Endothelial cell of umbilical vein (primary cell): ENCODE data around the gene ATXN1. TPM values are rescaled to one million over a fixed set of nuclear protein-coding genes. Genes with fewer than 3 reads are reported as not detected.

Experiments
- BruUV-seq: library from RNA; stranded (reverse); fragments of 400-500 nt; replicated peaks from 2 replicates; lab custom pipeline; 2021; lab: Mats Ljungman, UMichigan
- CTCF ChIA-PET: fragments of 300-600, 350-600 bp; sonication (Branson Sonifier 250); formaldehyde crosslinking; loops from one replicate; lab custom pipeline; 2021; ENCODE audit warnings: antibody characterized with exemption, inconsistent platforms; lab: Charles Lee
- POLR2A ChIA-PET: fragments of 300-600, 350-600 bp; sonication (Branson Sonifier 250); formaldehyde crosslinking; loops from one replicate; lab custom pipeline; 2021; ENCODE audit warnings: antibody characterized with exemption, inconsistent platforms; lab: Charles Lee
- DNase-seq: peaks from one replicate; pipeline ENCODE4 v3.0.0-alpha.2; 2011; ENCODE audit warnings: low read depth, low spot score
- FAIRE-seq: peaks from 2 replicates; lab custom pipeline; 2011; peaks lifted over from hg19 to GRCh38; lab: Jason Lieb, UNC
- H2AFZ ChIP-seq: 2 replicates; pipeline ENCODE4 v1.6.0; 2012; ENCODE audit warnings: low read depth, low read length, control low read depth, inconsistent platforms
- H3K27ac ChIP-seq: 2 replicates; pipeline ENCODE4 v1.5.1; 2011; ENCODE audit warnings: low read depth, mild to moderate bottlenecking, control low read depth, low read length, moderate library complexity; ENCODE audit not compliant: insufficient read depth
- H3K27me3 ChIP-seq, 2 experiments: 2 replicates each; pipeline versions ENCODE4 v1.6.0 to v1.6.1; 2011; ENCODE audit warnings: low read length in 2 of 2, mixed read lengths in 1 of 2; ENCODE audit not compliant: control insufficient read depth in 2 of 2, insufficient read depth in 2 of 2
- H3K36me3 ChIP-seq, 2 experiments: 2 replicates in 1 of 2; 3 replicates in 1 of 2; pipeline ENCODE4 v1.5.1; 2011; ENCODE audit warnings: low read length in 2 of 2, mild to moderate bottlenecking in 1 of 2, moderate library complexity in 1 of 2; ENCODE audit not compliant: control insufficient read depth in 2 of 2, insufficient read depth in 2 of 2; ENCODE audit errors: extremely low read depth in 1 of 2
- H3K4me1 ChIP-seq: 3 replicates; pipeline ENCODE4 v1.5.1; 2011; ENCODE audit warnings: mild to moderate bottlenecking, low read length; ENCODE audit not compliant: control insufficient read depth, insufficient read depth; ENCODE audit errors: extremely low read depth
- H3K4me2 ChIP-seq: 2 replicates; pipeline ENCODE4 v1.6.1; 2011; ENCODE audit warnings: low read length, control low read depth, mixed read lengths; ENCODE audit not compliant: insufficient read depth
- H3K4me3 ChIP-seq, 3 experiments: fragments of 200-600 bp in 1 of 3; sonication (generic), shearing (Covaris generic) in 1 of 3; replicated peaks in 1 of 3; 2 replicates each; pipeline ENCODE4 v1.5.1; 2011 to 2016; ENCODE audit warnings: control low read depth in 3 of 3, low read length in 3 of 3, mild to moderate bottlenecking in 2 of 3, inconsistent platforms in 1 of 3, low read depth in 1 of 3, moderate library complexity in 1 of 3; ENCODE audit not compliant: insufficient read depth in 1 of 3
- H3K79me2 ChIP-seq: 2 replicates; pipeline ENCODE4 v1.6.0; 2012; ENCODE audit warnings: low read length, inconsistent platforms; ENCODE audit not compliant: control insufficient read depth, insufficient read depth
- H3K9ac ChIP-seq: replicated peaks from 2 replicates; pipeline ENCODE3; 2011; ENCODE audit warnings: low read length, control low read depth; ENCODE audit not compliant: insufficient read depth; ENCODE audit errors: extremely low read depth
- H3K9me1 ChIP-seq: replicated peaks from 3 replicates; pipeline ENCODE4 v1.6.0; 2011; ENCODE audit warnings: mild to moderate bottlenecking, low read length; ENCODE audit not compliant: control insufficient read depth, insufficient read depth; ENCODE audit errors: extremely low read depth
- H3K9me3 ChIP-seq: replicated peaks from 2 replicates; pipeline ENCODE4 v1.5.1; 2012; ENCODE audit warnings: low read length, inconsistent platforms; ENCODE audit not compliant: control insufficient read depth, insufficient read depth
- H4K20me1 ChIP-seq: replicated peaks from 2 replicates; pipeline ENCODE3; 2011; ENCODE audit warnings: mild to moderate bottlenecking, low read length; ENCODE audit not compliant: control insufficient read depth, insufficient read depth; ENCODE audit errors: extremely low read depth
- EZH2 ChIP-seq: IDR thresholded peaks from 2 replicates; pipeline ENCODE4 v1.6.1; 2012; ENCODE audit warnings: borderline replicate concordance, low read depth, mild to moderate bottlenecking, moderate library complexity, low read length, inconsistent platforms; ENCODE audit not compliant: severe bottlenecking
- FOS ChIP-seq: IDR thresholded peaks from 2 replicates; pipeline ENCODE4 v1.6.1; 2011; ENCODE audit warnings: mild to moderate bottlenecking, low read length, moderate library complexity, borderline replicate concordance; ENCODE audit not compliant: insufficient read depth
- GATA2 ChIP-seq: IDR thresholded peaks from 2 replicates; pipeline ENCODE4 v1.7.0; 2011; ENCODE audit warnings: low read depth, mild to moderate bottlenecking, moderate library complexity, mixed read lengths, low read length; ENCODE audit not compliant: insufficient read length, insufficient read depth
- JUN ChIP-seq: IDR thresholded peaks from 2 replicates; pipeline ENCODE4 v1.6.1; 2011; ENCODE audit warnings: borderline replicate concordance, low read depth; ENCODE audit not compliant: insufficient read length, insufficient read depth
- MYC ChIP-seq: IDR thresholded peaks from one replicate; pipeline ENCODE4 v1.6.1; 2011; ENCODE audit warnings: mild to moderate bottlenecking, low read depth, low read length
- POLR2A ChIP-seq: IDR thresholded peaks from 2 replicates; pipeline ENCODE4 v1.6.1; 2012; ENCODE audit warnings: low read depth, mild to moderate bottlenecking, control low read depth, low read length
- POLR2AphosphoS5 ChIP-seq: IDR thresholded peaks from 2 replicates; pipeline ENCODE4 v1.6.1; 2012; ENCODE audit warnings: low read depth, mild to moderate bottlenecking, control low read depth, low read length, moderate library complexity; ENCODE audit not compliant: insufficient read depth
- dilution Hi-C: fragments of 300-500 bp; cut with MboI; formaldehyde crosslinking; loops from one replicate; pipeline ENCODE4 v1.15.0; 2019; ENCODE audit warnings: low sequenced_read_pairs; ENCODE audit not compliant: extremely low pct_ligation_motif_present
- intact Hi-C: fragments of 100-400 bp; cut with micrococcal nuclease; formaldehyde crosslinking; loops from one replicate; pipeline ENCODE4 v1.10.0; 2022
- polyA plus RNA-seq, 4 experiments: library from polyadenylated mRNA; depleted of rRNA in 3 of 4; stranded (reverse) in 3 of 4; unstranded in 1 of 4; fragments of >200 nt; gene quantifications; 2 replicates each; pipeline versions ENCODE4 v1.2.1 to v1.2.3, GENCODE V29; 2011 to 2012; ENCODE audit warnings: missing spikeins in 1 of 4
- total RNA-seq: library from RNA; stranded (reverse); gene quantifications from 2 replicates; pipeline ENCODE4 v1.2.3, GENCODE V29; 2021
- TF ChIP-seq, protein P1 (sequence below), 2 donors: IDR thresholded peaks; 1 replicate in 1 of 2; 2 replicates in 1 of 2; pipeline ENCODE4 v1.5.1; 2011; ENCODE audit warnings: low read length in 2 of 2, mild to moderate bottlenecking in 2 of 2, moderate library complexity in 2 of 2, control low read depth in 1 of 2, inconsistent platforms in 1 of 2, low read depth in 1 of 2; ENCODE audit not compliant: insufficient read depth in 1 of 2; ENCODE audit errors: extremely low read depth in 1 of 2
- TF ChIP-seq, protein P2 (sequence below): IDR thresholded peaks from 2 replicates; pipeline ENCODE4 v1.6.1; 2011; ENCODE audit not compliant: insufficient read depth, insufficient read length

Gene ATXN1
- total and polyA plus RNA-seq, 2 donors (not counting 3 experiments of a cell fraction or from before 2014, with no cell fraction given), result 16.4 to 33.0 TPM

DNA sequence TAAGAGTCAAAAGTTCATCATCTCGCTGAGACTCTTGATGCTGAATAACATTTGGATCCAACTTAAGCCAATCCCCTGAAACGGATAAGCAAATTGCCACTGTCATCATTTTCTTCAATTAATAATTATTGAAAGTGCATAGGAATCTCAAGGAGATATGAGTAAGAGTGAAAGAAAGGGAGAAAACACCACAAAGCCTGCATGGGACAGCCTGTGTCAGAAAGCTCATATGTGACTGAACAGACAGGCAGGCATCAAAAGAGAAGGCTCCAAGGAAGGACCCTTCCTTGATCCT, 13.3 kb downstream of the ATXN1 start:
- no peaks in the 10 kb centered on the region for H3K9me3 ChIP-seq
- H3K9ac ChIP-seq, result no peak overlapping the region
- CTCF ChIA-PET, result interaction anchor here (0.7 to 1.5 kb wide), 6 partner anchors 10 to 237 kb away, joined by 4 to 8 read pairs (median 4); no protein-coding TSS in a partner anchor
- no peak for DNase-seq
- no peak for FAIRE-seq
- no peak overlapping the region for H3K27ac ChIP-seq
- no TSS peak for BruUV-seq
- no peak for TF ChIP-seq POLR2AphosphoS5
- TF ChIP-seq JUN, result no peak
- TF ChIP-seq, protein P1, sequence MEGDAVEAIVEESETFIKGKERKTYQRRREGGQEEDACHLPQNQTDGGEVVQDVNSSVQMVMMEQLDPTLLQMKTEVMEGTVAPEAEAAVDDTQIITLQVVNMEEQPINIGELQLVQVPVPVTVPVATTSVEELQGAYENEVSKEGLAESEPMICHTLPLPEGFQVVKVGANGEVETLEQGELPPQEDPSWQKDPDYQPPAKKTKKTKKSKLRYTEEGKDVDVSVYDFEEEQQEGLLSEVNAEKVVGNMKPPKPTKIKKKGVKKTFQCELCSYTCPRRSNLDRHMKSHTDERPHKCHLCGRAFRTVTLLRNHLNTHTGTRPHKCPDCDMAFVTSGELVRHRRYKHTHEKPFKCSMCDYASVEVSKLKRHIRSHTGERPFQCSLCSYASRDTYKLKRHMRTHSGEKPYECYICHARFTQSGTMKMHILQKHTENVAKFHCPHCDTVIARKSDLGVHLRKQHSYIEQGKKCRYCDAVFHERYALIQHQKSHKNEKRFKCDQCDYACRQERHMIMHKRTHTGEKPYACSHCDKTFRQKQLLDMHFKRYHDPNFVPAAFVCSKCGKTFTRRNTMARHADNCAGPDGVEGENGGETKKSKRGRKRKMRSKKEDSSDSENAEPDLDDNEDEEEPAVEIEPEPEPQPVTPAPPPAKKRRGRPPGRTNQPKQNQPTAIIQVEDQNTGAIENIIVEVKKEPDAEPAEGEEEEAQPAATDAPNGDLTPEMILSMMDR (IDR thresholded peaks at IDR 0.05; ENCODE audit: extremely low read depth in 1 of 2, insufficient read depth in 1 of 2, low read depth in 1 of 2, low read length in 2 of 2), result no peak
- TF ChIP-seq, protein P2, sequence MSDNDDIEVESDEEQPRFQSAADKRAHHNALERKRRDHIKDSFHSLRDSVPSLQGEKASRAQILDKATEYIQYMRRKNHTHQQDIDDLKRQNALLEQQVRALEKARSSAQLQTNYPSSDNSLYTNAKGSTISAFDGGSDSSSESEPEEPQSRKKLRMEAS, result no peak
- TF ChIP-seq POLR2A, result no peak
- no peak for TF ChIP-seq FOS
- TF ChIP-seq EZH2, result no peak
- no peak for TF ChIP-seq MYC
- TF ChIP-seq GATA2, result no peak
- peaks cover 13% of the 10 kb centered on the region for H3K4me1 ChIP-seq
- POLR2A ChIA-PET, result no interaction called here
- H3K4me3 ChIP-seq, result no peak overlapping the region
- H3K4me2 ChIP-seq, result no peak overlapping the region
- peaks cover 0 to 5% of the 10 kb centered on the region in 2 experiments for H3K36me3 ChIP-seq
- no peaks in the 10 kb centered on the region for H3K9me1 ChIP-seq
- H3K79me2 ChIP-seq, result peaks cover 37% of the 10 kb centered on the region
- intact Hi-C loops (no loop called here), dilution Hi-C loops (no loop called here)
- no peaks in the 10 kb centered on the region for H4K20me1 ChIP-seq
- H2AFZ ChIP-seq, result no peak overlapping the region
- no peaks in the 10 kb centered on the region for H3K27me3 ChIP-seq
